Hepatocyte (in vitro differentiated cells): ENCODE measurements around the gene GGT6. TPM values are rescaled to one million over a fixed set of nuclear protein-coding genes. Genes with fewer than 3 reads are reported as not detected.

Experiments
- DNase-seq: peaks from one replicate; pipeline ENCODE4 v3.0.0-alpha.2; 2016; ENCODE audit warnings: low spot score
- H2AFZ ChIP-seq: fragments of 200-600 bp; sonication (generic); 2 replicates; pipeline ENCODE4 v1.6.0; 2016; ENCODE audit warnings: antibody characterized with exemption, mild to moderate bottlenecking
- H3K27ac ChIP-seq: fragments of 200-600 bp; sonication (generic); 2 replicates; pipeline ENCODE4 v1.5.1; 2016; ENCODE audit warnings: mild to moderate bottlenecking
- H3K27me3 ChIP-seq: fragments of 200-600 bp; sonication (generic); 2 replicates; pipeline ENCODE4 v1.6.1; 2016
- H3K36me3 ChIP-seq: fragments of 200-600 bp; sonication (generic); replicated peaks from 2 replicates; pipeline ENCODE4 v1.5.1; 2016; ENCODE audit warnings: low read depth; ENCODE audit not compliant: insufficient read depth
- H3K4me1 ChIP-seq: fragments of 200-600 bp; sonication (generic); 2 replicates; pipeline ENCODE4 v1.5.1; 2016; ENCODE audit warnings: mild to moderate bottlenecking, moderate library complexity; ENCODE audit not compliant: insufficient read depth
- H3K4me2 ChIP-seq: fragments of 200-600 bp; sonication (generic); 2 replicates; pipeline ENCODE4 v1.6.0; 2016
- H3K4me3 ChIP-seq: fragments of 200-600 bp; sonication (generic); 2 replicates; pipeline ENCODE4 v1.5.1; 2016; ENCODE audit warnings: mild to moderate bottlenecking
- H3K79me2 ChIP-seq: fragments of 200-600 bp; sonication (generic); 2 replicates; pipeline ENCODE4 v1.6.0; 2017; ENCODE audit warnings: mild to moderate bottlenecking
- H3K9me2 ChIP-seq: fragments of 200-600 bp; sonication (generic); replicated peaks from 2 replicates; pipeline ENCODE4 v1.6.0; 2017; ENCODE audit warnings: mild to moderate bottlenecking; ENCODE audit not compliant: insufficient read depth
- H3K9me3 ChIP-seq: fragments of 200-600 bp; sonication (generic); 2 replicates; pipeline ENCODE4 v1.5.1; 2016; ENCODE audit warnings: low read depth, mild to moderate bottlenecking
- H4K20me1 ChIP-seq: fragments of 200-600 bp; sonication (generic); 2 replicates; pipeline ENCODE4 v1.6.0; 2016; ENCODE audit warnings: mild to moderate bottlenecking; ENCODE audit not compliant: insufficient read depth, poor library complexity, severe bottlenecking
- EZH2 ChIP-seq: fragments of 200-600 bp; sonication (generic); IDR thresholded peaks from 2 replicates; pipeline ENCODE4 v1.6.1; 2016; ENCODE audit warnings: antibody characterized with exemption, mild to moderate bottlenecking, borderline replicate concordance
- EZH2phosphoT487 ChIP-seq: fragments of 200-600 bp; sonication (generic); IDR thresholded peaks from one replicate; pipeline ENCODE4 v1.6.1; 2018; ENCODE audit warnings: antibody characterized with exemption, mild to moderate bottlenecking, low read depth, moderate library complexity; ENCODE audit not compliant: unreplicated experiment, severe bottlenecking
- WGBS: methylation state at CpG from one replicate; pipeline ENCODE4 v1.1.6; 2016; ENCODE audit warnings: low lambda C conversion rate; ENCODE audit errors: missing lambda C conversion rate; 5-methylcytosine and 5-hydroxymethylcytosine counted together
- polyA plus RNA-seq: library from polyadenylated mRNA; unstranded; fragments of >200 nt; fragmentation: Nextera tagmentation; extraction: Ambion mirVana; gene quantifications from 2 replicates; pipeline ENCODE4 v1.2.1, GENCODE V29; 2016
- total RNA-seq: library from RNA; depleted of rRNA; stranded (reverse); fragments of >200 nt; gene quantifications from 2 replicates; pipeline ENCODE4 v1.2.3, GENCODE V29; 2014
- TF ChIP-seq, protein P1 (sequence below): fragments of 200-600 bp; sonication (generic); IDR thresholded peaks from 2 replicates; pipeline ENCODE4 v1.5.1; 2016; ENCODE audit warnings: antibody characterized with exemption, mild to moderate bottlenecking; ENCODE audit not compliant: poor library complexity

GGT6 gene
- total and polyA plus RNA-seq, 2 experiments from 2014 or later: not detected

DNA sequence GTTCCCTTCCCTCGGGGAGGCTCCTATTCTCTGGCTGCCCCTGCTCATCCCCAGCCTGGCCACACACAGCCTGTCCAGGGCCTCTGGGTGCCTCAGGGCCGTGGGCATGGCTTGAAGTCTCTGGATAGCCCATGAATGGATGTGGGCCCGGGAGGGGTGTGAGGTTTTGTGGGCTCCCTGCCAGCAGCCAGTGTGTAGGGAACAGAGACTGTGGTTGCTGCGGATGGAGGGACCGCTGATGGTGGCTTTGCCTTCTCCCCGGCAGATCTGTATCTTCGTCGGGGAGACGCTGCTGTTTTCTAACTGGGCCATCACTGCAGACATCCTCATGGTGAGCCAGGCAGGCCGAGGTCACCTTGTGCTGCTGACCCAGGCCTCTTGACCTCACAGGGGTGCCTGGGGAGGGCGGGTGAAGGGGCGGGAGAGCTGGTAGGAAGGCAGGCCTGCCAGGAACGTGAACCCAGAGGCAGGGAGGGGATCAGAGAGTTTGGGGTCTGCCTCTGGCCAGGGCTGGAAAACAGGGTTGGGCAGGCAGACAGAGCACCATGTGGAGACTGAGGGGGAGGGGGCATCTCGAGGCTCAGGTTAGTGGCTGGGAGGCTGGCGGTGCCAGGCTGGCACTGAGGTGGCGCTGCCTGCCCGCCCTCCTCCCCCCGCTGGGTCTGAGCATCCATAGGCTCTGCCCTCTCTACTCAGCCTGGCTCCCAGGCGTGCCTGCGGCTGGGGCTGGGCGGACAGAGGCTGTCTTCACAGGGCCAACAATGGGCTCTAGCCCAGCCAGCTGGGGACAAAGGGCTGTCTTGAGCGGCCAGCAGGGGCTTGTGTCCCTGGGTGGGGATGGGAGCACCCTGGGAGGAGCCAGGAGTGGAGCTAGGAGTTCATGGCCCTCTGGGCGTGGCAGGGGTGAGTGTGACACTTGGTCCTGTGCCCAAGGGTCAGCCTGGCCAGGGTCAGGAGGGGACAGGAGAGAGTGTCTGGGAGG lies 26.6 kb downstream of the GGT6 start:
- H3K9me3 ChIP-seq: no peaks in the 10 kb centered on the region
- 81% methylated on average over 20 of the region's 23 CpGs for WGBS
- no peak overlapping the region for H2AFZ ChIP-seq
- TF ChIP-seq, protein P1, sequence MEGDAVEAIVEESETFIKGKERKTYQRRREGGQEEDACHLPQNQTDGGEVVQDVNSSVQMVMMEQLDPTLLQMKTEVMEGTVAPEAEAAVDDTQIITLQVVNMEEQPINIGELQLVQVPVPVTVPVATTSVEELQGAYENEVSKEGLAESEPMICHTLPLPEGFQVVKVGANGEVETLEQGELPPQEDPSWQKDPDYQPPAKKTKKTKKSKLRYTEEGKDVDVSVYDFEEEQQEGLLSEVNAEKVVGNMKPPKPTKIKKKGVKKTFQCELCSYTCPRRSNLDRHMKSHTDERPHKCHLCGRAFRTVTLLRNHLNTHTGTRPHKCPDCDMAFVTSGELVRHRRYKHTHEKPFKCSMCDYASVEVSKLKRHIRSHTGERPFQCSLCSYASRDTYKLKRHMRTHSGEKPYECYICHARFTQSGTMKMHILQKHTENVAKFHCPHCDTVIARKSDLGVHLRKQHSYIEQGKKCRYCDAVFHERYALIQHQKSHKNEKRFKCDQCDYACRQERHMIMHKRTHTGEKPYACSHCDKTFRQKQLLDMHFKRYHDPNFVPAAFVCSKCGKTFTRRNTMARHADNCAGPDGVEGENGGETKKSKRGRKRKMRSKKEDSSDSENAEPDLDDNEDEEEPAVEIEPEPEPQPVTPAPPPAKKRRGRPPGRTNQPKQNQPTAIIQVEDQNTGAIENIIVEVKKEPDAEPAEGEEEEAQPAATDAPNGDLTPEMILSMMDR: no peak
- no peak for TF ChIP-seq EZH2phosphoT487
- H4K20me1 ChIP-seq: no peaks in the 10 kb centered on the region
- H3K4me2 ChIP-seq: no peak overlapping the region
- no peaks in the 10 kb centered on the region for H3K79me2 ChIP-seq
- no peak for DNase-seq
- no peak overlapping the region for H3K27ac ChIP-seq
- H3K27me3 ChIP-seq: no peaks in the 10 kb centered on the region
- H3K36me3 ChIP-seq: no peaks in the 10 kb centered on the region
- peaks cover 10% of the 10 kb centered on the region for H3K4me1 ChIP-seq
- H3K4me3 ChIP-seq: no peak overlapping the region
- H3K9me2 ChIP-seq: no peaks in the 10 kb centered on the region

DNA sequence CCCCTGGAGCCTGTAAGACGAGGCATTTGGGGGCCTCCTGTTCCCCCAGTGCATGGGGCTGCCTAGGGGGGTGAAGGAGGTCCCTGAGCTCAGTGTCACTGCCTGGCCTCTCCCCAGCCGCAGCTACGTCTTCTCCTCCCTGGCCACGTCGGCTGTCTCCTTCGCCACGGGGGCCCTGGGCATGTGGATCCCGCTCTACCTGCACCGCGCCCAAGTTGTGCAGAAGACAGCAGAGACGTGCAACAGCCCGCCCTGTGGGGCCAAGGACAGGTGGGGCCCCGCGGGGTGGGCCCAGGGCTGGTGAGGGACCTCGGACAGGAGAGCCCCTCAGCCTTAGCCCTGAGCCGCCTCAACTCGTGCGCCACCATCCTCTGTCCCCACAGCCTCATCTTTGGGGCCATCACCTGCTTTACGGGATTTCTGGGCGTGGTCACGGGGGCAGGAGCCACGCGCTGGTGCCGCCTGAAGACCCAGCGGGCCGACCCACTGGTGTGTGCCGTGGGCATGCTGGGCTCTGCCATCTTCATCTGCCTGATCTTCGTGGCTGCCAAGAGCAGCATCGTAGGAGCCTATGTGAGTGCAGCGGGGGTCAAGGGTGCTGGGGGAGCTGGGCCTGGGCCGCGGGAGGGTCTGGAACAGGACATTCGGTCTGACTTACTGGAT lies 27.4 kb downstream of the GGT6 start:
- no peak for DNase-seq
- H3K27ac ChIP-seq: no peak overlapping the region
- H3K9me3 ChIP-seq: no peaks in the 10 kb centered on the region
- no peak overlapping the region for H3K4me3 ChIP-seq
- no peaks in the 10 kb centered on the region for H3K27me3 ChIP-seq
- H4K20me1 ChIP-seq: no peaks in the 10 kb centered on the region
- WGBS: 93% methylated on average over 31 of the region's 33 CpGs
- H3K9me2 ChIP-seq: no peaks in the 10 kb centered on the region
- H3K4me1 ChIP-seq: peaks cover 10% of the 10 kb centered on the region
- H3K79me2 ChIP-seq: no peaks in the 10 kb centered on the region
- TF ChIP-seq EZH2 (no peak), EZH2phosphoT487 (no peak)
- TF ChIP-seq, protein P1: no peak
- H2AFZ ChIP-seq: no peak overlapping the region
- H3K36me3 ChIP-seq: no peaks in the 10 kb centered on the region
- no peak overlapping the region for H3K4me2 ChIP-seq

DNA sequence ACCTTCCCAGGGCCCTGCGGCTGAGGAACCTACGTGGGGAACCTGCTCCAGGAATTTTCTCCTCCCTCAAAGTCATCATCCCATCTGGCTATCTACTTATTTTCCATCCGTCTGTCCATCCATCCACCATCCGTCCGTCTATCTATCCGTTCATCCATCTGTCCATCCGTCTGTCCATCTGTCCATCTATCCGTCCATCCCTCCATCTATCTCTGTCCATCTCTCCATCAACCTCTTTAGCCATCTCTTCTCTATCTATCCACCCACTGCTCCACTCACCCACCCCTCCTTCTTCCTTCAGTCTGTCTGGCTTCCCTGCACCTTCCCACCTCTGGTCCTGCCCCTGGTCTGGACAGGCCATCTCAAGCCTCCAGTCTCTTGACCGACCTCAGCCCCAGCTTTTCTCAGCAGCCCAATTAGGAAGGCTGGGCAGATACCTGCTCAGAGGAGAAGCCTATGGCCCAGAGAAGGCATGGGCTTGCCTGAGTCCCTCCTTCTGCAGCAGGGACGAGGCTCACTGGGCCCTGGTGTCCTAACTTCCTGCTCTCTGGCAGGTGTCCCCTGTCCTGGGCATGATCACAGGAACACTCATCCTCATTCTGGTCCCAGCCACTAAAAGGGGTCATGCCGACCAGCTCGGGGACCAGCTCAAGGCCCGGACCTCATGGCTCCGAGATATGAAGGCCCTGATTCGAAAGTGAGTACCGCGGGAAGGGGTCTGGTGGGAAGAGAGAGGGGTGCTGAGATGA lies 28.2 kb downstream of the GGT6 start:
- H3K27me3 ChIP-seq: no peaks in the 10 kb centered on the region
- peaks cover 10% of the 10 kb centered on the region for H3K4me1 ChIP-seq
- 93% methylated on average over 17 of the region's 17 CpGs for WGBS
- no peaks in the 10 kb centered on the region for H3K9me2 ChIP-seq
- no peak for DNase-seq
- H3K36me3 ChIP-seq: no peaks in the 10 kb centered on the region
- no peak overlapping the region for H3K4me2 ChIP-seq
- H3K4me3 ChIP-seq: no peak overlapping the region
- H3K27ac ChIP-seq: no peak overlapping the region
- no peaks in the 10 kb centered on the region for H4K20me1 ChIP-seq
- H2AFZ ChIP-seq: no peak overlapping the region
- TF ChIP-seq EZH2: no peak
- TF ChIP-seq EZH2phosphoT487: no peak
- TF ChIP-seq, protein P1: no peak
- H3K9me3 ChIP-seq: no peaks in the 10 kb centered on the region
- no peaks in the 10 kb centered on the region for H3K79me2 ChIP-seq
